Spleen (tissue), 7 donors: ENCODE results near the gene TTC12.

Experiments used
- CTCF ChIP-seq, 11 experiments: fragments of 200-600 bp in 7 of 11; fragments of 450-650 bp in 4 of 11; sonication (generic) in 4 of 11; IDR thresholded peaks in 8 of 11; conservative IDR thresholded peaks in 3 of 11; 1 replicate in 7 of 11; 2 replicates in 4 of 11; pipeline versions ENCODE4 v1.4.0 to v1.8.0; 2016 to 2021; ENCODE audit warnings: antibody characterized with exemption in 11 of 11, inconsistent platforms in 4 of 11, mild to moderate bottlenecking in 1 of 11
- POLR2A ChIP-seq, 3 donors: fragments of 450-650 bp; IDR thresholded peaks; one replicate each; pipeline ENCODE4 v1.5.1; 2017; ENCODE audit warnings: antibody characterized with exemption in 3 of 3, mild to moderate bottlenecking in 1 of 3
- POLR2AphosphoS5 ChIP-seq, 3 donors: sonication (generic); formaldehyde crosslinking; IDR thresholded peaks; one replicate each; pipeline ENCODE4 v1.5.1; 2017; ENCODE audit warnings: antibody characterized with exemption in 3 of 3
- donor health status: DM: no; HTN: no; CAD: no; lungs with moderate emphysema.
- donor health status: DM: no; HTN: no; CAD: no.
- donor health status: DM: no; HTN: no; CAD: no.

- TF ChIP-seq POLR2A (IDR thresholded peaks at IDR 0.05) (no peak), CTCF (IDR thresholded peaks at IDR 0.05 in 8 of 11, conservative IDR thresholded peaks at IDR 0.05 in 3 of 11) (no peak), POLR2AphosphoS5 (IDR thresholded peaks at IDR 0.05) (peak; percentile 31 to 57 (median 43))
Observed at GRCh38 chr11:113401718-113402117, 87.3 kb downstream of the TTC12 start.
